NCI-H1105 (cell line): ENCODE measurements around the gene TMEM144.

Experiments used
- DNase-seq: peaks from one replicate; lab custom pipeline; 2025; lab: John Stamatoyannopoulos, UW

TMEM144 gene

DNA sequence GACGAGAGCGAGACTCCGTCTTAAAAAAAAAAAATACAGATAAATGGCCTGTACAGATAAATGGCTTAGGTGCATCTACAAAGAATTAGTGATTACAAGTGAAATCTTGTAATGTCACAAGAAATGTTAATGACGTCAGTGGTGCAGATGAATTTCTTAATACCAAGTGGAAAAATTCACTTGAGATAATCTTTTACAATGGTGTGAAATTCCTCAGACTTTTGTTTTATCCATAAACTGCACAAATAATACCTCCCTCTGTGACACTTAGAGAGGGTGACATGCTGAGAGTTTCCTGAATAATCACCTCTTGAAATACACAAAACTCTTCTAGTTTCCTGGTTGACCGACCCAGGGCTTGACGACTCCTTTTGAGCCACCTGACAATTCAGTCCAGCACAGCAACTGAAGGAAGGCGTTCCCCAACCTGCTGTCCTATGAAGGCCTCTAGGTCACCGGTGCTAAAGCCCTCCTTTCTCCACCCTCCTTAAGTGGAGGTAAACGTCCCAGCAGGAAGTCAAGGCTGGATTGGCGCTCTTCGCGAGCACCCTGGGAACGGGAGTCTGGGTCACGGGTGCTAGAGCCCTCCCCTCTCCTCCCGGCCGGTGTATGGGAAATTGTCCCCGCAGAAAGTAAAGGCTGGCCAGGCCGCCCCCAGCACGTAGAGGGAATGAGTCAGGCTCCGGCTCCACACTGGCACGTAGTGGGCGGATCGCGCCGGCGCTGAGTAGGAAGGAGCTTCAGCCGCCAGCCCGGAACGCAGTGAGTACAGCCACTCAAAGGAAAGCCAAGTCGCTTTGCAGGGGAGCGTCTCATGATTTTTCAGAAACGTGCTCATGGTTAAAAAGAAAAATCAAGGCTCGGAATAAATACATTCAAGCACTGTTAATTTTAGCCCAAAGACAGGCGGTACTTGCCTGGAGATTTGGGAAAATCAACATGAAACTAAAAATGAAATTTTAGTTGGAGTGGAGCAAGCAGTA, at the start of gene TMEM144:
Gene TMEM144, plus strand, starts transcription at position 662 of the 983 bp plus-strand sequence. CDS start 2,182 bp downstream, outside the sequence.
- DNase-seq = no peak

DNA sequence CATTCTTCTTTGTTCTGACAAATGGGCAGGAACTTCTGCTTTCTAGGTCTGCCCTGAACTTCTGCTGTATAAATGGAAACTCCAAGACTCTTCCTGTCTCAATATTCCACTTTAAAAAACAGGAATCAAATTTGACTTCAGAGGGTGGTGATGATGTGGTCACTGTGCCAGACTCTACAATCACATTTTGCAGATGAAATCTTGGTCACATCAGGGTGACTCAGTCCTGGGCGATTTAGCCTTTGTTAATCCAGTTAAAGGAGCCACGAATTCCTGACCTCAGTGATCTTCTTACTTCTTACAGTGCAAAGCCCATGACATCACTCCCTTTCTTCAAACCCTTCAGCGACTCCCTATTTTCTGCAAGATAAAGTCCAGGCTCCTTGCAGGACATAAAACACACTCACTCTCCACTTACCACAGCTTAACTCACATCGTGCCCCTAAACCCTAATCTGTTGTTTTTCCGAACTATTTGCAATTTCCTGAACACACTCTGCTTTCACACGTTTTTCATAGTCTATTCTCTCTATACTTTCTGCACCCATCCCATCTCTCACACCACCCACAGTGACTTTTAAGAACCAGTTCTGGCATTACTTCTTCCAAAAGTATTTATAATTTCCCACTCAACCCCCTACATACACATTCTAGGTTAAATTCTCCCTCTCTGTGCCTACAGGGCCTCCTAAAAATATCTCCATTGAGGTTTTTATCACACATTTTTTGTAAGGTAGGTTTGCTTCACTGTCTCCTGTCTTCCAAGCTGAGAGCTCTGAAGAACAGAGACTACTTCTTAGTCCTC, 48.5 kb upstream of the TMEM144 start:
- no peak for DNase-seq

DNA sequence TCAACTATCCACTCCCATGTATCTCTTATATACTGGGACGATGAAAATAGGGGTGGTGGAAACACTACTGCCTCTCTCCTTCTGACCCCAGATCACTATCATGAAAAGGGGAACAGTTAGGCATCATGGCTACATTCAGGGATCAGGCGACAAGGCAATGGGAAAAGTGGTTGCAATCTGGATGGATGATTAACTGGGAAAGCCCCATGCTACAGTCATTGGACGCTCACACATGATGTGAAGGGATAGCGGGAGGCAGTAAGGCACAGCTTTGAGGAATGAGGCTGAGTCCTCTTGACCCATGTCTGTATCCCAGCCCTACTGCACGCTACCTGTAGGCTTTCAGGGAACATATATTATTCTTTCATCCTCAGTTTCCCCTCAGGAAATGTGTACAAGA, 47.7 kb upstream of the TMEM144 start:
- DNase-seq = no peak

DNA sequence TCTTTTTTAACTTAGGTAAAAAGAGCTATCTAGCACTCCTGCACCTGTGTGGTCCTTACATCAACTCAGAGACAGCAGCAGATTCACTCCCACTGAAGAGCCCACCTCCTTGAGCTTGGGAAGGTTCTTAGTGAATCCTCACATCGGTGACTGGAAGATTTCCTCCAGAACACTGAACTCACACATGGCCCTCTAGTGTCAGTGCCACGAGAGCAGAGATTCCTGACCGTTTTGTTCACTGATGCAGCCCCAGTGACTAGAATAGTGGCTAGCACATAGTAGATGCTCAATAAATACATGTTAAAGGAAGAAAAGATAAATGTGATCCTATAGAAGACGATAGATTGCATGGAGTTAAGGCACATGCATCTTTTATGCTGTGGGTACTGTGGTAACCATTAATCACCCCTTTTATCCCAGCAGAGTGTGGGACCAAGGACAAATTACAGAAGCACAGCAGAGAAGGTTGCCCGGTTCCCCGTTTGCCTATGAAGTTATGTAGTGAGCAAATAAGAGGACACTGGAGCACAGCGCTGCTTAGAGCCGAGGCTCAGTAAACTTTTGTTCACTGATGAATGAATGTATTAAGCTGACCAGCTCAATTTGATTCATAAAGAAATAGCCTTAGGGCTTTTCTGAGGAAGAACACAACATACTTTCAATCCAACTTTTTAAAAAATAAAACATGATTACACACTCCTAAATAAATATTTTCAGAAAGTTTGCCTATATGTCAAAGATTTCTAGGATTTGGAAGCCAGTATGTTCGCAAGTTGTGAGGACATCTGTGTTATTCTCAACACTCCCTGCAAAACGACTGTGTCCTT, 46.1 kb upstream of the TMEM144 start:
- DNase-seq = no peak

DNA sequence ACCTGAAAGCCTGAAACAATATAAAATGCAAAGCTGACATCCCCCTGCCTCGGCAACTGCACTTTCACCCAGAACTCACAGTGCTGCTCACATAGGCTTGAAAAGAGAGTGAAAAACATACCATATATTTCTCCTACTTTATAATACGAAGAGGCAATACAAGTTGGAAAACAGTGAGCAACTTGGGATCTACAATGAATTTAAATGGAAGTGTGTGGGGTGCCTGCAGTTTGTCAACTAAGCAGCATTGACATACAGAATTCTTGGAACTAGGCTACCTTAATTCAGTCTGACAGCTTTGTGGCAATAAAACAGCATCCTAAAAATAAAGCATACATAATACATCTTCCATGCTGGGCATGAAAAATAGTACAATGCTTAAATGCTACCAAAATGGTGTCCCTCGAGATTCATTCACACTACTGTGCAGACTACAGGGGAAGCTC, 45.5 kb upstream of the TMEM144 start:
- DNase-seq = no peak

DNA sequence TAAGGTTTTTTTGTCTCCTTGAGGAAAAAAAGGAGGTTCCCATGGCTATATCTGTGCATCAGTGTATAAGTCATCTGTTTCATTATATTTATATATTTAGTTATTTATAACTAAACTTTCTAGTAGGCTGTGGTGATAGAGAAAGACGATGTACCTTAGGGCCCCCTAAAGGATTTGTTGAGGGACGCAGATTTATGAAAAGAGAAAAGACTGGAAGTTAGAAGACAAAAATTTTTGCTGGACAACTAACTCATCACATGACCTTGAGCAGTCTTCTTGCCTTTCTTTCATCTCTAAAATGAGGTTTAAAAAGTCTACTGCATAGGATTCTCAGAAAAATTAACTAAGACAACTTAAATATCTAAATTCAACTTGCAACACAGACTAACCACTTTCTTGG, 43.6 kb upstream of the TMEM144 start:
- DNase-seq = no peak

DNA sequence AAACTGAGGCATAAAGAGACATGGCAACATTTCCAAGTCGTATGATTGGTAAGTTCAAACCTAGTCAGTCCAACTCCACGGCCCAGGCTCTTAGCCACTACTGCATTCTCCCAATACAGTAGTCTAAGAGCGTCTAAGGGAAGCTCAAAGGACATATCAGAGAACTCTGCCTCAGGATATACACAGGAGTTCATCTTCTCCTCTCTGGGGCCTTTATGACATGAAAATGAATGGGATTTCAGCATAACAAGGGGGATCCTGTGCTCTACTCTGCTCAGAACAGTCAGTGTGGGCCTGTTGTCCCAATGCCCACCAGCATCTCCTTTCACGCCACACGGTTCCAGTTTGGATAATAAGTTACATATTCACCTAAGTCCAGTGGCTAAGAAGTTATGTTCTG, 41.7 kb upstream of the TMEM144 start:
- no peak for DNase-seq

DNA sequence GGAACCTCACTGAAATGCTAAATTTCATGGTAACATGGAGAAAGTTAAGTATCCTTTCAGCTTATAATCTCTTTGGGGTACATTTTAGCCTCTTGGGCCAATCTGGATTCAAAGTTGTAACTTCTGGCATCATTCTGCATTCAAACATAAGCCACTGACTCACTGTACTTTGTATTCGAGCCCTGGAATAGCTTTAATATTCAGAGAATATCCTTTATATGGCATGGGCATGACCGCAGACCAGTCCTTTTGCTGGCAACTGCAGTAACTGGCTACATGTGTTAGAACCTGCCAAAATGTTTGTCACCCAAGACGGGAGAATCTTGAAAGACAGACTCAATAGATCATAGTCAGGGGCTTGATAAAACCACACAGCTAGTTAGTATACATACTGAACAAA, 40.8 kb upstream of the TMEM144 start:
- DNase-seq = no peak

DNA sequence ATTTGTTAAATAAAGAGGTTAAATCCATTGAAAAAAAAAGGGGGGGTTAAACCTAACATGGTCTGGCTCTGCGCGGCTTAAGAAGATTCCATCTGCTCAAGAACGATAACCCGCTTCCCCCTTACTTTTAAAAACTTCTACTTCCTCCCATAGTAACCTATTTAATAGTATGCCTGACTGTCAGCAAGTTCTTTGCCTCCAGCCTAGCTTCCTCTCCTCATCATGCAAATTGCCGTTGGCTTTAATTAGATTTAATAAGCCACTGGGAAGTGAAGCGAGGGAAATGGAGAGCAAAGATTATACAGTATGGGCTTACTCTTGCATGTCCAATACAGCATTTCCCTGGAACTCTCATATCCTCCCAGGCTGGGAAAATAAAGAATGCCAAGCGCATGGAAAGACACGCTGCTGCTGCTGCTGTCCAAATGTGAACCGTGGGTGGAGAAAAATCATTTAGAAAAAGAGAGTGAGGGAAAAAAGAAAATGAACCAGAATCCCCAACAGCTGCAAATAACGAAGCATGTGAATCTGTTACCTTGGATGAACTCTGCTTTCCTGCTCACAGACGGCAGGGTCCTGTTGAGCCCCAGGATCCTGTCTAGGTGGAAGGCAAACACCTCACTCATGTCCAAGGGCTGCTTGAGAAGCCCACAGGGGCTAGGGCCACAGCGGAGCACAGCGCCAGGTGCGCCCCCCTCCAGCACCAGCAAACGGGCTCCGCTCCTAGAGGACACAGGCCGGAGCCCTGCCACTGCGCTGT, 40.2 kb upstream of the TMEM144 start:
- DNase-seq = no peak

DNA sequence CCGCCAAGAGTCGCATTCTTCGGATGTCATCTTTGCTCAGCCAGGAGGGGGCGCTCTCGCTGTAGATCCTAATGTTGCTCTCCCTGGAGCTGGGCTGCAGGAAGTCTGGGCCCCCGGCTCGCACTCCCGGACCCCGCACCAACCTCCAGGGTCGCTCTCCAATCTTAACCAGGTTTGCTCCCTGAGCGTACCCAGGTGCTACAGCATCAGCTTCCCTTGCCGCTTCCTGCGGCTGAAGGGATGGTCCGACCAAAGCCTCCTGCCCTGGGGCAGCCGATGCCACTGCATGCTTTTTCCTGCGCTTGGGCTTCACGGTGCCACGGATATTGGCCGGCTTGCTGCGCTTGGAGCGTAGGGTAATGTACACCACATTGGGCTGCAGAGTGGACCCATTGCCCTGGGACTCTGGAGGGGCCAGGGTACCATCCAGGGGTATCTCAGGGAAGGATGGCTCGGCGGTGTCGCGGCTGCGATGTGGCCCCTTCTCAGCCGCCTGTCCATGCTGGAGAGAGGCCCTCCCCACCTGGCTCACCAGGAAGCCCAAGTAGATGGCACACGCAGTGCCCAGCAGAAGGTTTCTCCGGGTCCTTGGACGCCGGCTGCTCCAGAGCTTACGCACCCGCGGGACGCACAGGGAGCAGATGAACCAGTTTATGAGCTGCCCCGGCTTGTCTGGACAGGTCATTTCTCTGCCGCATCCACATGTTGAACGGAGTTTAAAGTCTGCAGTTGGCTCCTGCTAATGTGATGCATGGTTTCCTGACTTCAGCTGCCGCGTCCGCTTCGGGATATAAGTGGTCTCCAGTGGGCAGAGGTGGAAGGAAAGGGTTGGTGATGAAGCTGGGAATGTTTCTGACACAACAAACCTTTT, 39.4 kb upstream of the TMEM144 start:
- DNase-seq = no peak

DNA sequence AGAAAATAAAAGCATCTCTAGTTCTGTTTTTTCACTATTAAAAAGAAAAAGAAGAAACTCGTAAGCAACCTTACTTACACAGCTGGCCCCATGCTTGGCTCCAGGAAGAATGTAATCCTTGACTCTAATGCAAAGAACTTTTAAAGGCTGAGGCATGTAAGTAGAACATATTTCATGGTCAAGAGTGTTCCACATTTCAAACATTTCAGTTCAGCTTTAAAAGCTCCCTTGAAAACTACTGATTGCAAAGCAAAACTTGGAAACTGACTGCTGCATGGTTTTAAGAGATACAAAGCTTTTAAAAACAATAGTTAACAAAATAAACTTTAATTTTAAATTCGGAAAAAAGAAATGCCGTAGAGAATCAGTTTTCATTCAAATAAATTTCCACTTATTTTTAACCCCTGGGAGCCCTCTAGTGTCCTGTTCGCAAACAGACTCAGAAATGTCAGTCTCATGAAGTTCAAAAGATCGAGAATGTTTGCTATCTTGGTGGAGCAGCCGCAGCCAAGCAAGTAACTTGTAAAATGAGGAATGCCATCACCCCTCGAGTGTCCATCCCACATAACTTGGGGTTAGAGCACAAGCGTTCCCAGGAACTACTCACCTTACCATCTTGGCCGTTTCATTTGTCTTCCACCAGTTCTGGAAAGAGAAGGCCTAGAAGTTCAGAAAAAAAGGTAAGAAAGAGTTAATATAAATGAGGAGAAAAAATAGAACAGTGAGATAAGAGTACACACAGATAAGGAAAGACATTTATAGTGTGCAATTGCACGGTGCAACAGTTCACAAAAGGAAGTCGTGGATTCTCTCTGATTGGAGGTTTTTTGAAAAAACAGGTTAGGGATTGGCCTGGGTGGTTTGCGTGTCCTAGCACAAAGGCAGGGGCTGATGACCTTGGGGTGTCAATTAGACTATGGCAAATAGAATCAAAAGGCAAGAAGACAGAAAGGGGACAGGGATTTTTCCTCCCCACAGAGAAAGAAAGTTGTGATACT, 37.7 kb upstream of the TMEM144 start, which contains the start of gene GASK1B:
Gene GASK1B, minus strand, starts transcription at position 765 of the 998 bp plus-strand sequence. CDS start 1,650 bp downstream, outside the sequence.
- peak; percentile 19 for DNase-seq

DNA sequence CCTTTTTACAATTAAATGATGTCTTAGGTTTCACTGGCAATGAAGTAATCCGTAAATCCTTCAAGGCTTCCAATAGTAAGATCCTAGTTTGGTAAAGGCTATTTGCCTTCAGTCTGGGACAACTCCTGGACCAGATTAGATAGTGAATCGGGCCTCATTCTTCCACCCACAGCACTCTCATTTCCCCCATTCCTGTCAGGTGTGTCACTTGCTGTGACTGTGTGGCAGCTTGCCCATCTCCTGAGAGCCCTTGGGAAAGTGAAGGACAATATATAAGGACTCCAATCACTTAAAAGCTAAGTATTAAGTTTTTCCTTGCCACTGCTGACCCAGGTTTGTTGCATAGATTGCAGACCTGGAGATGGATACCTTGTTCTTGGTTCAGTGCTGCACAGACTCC, 34.2 kb upstream of the TMEM144 start:
- no peak for DNase-seq

DNA sequence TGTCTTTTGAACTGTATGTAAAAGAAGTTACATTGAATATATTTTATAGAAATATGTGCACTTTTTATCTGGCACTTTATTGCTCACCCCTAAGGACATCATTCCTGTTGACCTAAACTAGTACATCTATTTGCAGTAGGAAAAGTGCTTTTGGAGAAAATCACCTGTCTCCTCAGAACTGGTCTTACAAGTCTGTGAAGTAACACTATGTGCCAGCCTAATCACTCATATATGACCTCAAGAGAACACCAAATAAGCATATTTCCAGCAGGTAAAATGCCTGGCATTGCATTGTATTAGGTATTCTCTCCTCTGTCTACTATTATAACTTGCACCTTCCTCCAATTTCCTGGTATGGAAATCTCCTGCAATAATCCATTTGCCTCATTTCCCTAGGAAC, 33.5 kb upstream of the TMEM144 start:
- DNase-seq = no peak

DNA sequence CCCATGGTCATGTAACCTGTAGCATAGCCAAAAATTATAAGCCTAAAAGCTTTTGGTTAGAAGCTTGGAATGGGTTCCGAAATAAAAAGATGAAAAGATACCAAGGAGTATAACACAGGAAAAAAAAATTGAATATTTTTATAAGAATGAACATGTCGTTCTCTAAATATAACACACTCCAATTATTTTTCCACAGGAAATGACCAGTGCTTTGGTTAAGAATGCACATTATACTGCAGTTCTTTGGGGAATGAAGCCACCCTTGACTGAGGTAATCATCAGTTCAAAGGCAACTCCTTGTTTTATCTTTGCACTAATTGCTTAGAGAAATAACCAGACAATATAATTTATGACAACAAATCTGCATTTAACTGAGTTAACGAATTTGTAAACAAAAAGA, 30.8 kb upstream of the TMEM144 start:
- DNase-seq = no peak

DNA sequence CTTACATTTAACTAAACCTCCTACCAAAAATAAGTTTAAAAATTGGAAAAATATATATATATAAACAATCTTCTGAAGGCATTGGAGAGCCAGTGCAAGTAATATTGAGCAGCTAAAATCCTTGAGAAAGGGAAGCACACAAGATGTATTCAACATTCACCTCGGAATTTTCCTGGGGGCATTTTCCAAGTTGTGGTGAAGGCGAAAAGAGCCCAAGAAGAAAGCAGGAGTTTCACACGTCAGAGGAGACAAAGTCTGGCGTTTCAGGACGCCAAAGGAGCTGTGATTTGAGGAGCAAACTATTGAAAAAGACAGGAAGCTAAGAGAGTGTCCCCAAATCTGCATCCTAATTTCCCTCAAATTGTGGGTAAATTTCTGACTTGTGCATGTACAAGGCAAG, 28.4 kb upstream of the TMEM144 start:
- no peak for DNase-seq

DNA sequence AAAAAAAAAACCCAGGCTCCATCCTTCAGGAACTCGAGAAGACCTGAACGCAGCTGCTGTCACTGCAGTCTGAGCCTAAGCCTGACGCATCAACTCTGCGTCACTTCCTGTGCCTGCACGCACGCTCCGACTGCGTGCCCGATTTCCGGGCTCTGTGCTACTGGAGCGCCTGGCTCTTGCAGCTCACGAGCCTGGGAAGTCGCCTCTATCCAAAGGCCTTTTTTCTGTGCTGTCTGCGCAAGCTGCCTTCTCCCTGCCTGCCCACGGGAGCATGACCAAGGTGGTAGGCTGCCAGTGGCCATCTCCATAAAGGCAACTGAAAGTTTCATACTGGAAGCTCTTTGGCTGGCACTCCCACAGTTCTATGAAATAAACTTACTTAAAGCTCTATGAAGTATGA, 27.6 kb upstream of the TMEM144 start:
- DNase-seq = peak; percentile 55

DNA sequence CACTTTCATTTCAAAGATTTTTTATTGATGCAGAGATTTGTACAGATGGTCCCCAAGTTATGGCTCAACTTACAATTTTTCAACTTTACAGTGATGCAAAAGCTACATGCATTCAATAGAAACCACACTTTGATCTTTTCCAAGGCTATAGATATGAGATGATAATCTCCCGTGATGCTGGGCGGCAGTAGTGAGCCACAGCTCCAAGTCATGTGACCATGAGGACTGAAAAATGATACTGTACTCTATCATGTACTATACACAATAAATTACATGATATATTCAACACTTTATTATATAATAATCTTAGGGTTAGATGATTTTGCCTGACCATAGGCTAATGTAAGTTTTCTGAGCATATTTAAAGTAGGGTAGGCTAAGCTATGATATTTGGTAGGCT, 23.5 kb upstream of the TMEM144 start:
- no peak for DNase-seq

DNA sequence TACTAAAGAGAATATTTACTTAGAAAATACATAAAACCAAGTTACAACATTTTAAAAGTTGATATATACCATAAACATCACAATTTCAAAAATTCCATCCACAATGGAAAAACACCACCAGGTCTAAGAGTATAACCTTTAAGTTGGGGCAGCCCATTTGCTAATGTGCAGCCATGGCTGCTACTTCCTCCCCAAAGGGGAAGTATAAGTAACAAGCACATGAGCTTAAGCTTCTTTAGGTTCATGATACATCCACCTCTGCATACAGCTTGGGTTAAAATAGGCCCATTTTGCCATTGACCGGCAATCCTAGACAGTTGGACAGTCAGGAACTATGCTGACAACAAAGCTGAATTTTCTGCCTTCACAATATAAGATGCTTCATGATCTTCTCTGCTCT, 20.9 kb upstream of the TMEM144 start:
- no peak for DNase-seq

DNA sequence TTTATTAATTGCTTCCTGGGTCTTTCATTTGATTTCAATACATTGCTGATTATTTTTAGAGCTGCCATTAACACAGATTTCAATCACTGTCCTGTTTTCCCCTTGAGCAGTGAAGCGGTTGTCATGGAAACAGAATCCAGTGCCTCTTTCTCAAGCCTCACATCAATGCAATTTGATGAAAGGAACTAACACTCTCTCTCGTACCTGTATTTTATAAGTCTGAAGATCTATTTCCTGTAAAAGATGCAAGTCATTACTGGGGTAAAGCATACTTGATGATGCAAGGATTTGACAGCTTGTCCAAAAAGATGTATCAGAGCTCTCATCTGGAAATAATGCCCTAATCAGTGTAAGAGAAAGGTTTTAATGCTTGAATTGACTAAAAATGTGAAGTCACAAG, 19.6 kb upstream of the TMEM144 start:
- DNase-seq = no peak
